Right lobe of liver (tissue), 4 donors: ENCODE measurements around the gene ZC3HAV1.

Experiments
- CTCF ChIP-seq, 4 donors: fragments of 200-600 bp in 3 of 4; fragments of 450-650 bp in 1 of 4; IDR thresholded peaks; one replicate each; pipeline versions ENCODE4 v1.5.1 to v1.8.0; 2016 to 2022; ENCODE audit warnings: antibody characterized with exemption in 4 of 4, mild to moderate bottlenecking in 2 of 4
- POLR2A ChIP-seq: fragments of 450-650 bp; IDR thresholded peaks from one replicate; pipeline ENCODE4 v1.6.1; 2017; ENCODE audit warnings: antibody characterized with exemption, mild to moderate bottlenecking
- donor health status: DM: no; HTN: no; CAD: no.
- donor health status: DM: no; HTN: no; CAD: no.
- donor health status: DM: no; HTN: yes; CAD: no.

- TF ChIP-seq POLR2A: no peak
- TF ChIP-seq CTCF (IDR thresholded peaks at IDR 0.05): no peak
Observed at GRCh38 chr7:139099172-139099947, 10.2 kb downstream of the ZC3HAV1 start.
